Activated CD4-positive, CD25-positive, alpha-beta regulatory T cell treated with anti-CD3 and anti-CD28 coated beads, Interleukin-2, amount 50 U/mL, for 72 hours (primary cell): ENCODE measurements around the gene LVRN.

Experiments used
- DNase-seq: peaks from one replicate; pipeline ENCODE4 v3.0.0; 2021

Gene LVRN

GRCh38 chr5:115961381-115962238, 665 bp upstream of the LVRN start:
- DNase-seq, result no peak

GRCh38 chr5:115962565-115963402, 509 bp downstream of the LVRN start:
- DNase-seq, result no peak

- DNase-seq, result no peak
Measured at GRCh38 chr5:115963566-115963965, 1.3 kb downstream of the LVRN start.

GRCh38 chr5:115968770-115969169, 6.5 kb downstream of the LVRN start:
- no peak for DNase-seq

GRCh38 chr5:115977096-115977495, 14.8 kb downstream of the LVRN start:
- no peak for DNase-seq

GRCh38 chr5:115977988-115978387, 15.7 kb downstream of the LVRN start:
- no peak for DNase-seq

GRCh38 chr5:115978779-115979178, 16.5 kb downstream of the LVRN start:
- no peak for DNase-seq

GRCh38 chr5:115979201-115980041, 17.1 kb downstream of the LVRN start:
- no peak for DNase-seq

- no peak for DNase-seq
Measured at GRCh38 chr5:115983519-115983918, 21.2 kb downstream of the LVRN start.

GRCh38 chr5:115985802-115986757, 23.8 kb downstream of the LVRN start:
- no peak for DNase-seq

- no peak for DNase-seq
Measured at GRCh38 chr5:115988002-115988401, 25.7 kb downstream of the LVRN start.

- no peak for DNase-seq
Measured at GRCh38 chr5:115992848-115993350, 30.6 kb downstream of the LVRN start.

GRCh38 chr5:115995351-115995750, 33.1 kb downstream of the LVRN start:
- no peak for DNase-seq

- DNase-seq, result no peak
Measured at GRCh38 chr5:116002116-116002906, 40.0 kb downstream of the LVRN start.

GRCh38 chr5:116004248-116004647, 42.0 kb downstream of the LVRN start:
- DNase-seq, result no peak

GRCh38 chr5:116009806-116010205, 47.5 kb downstream of the LVRN start:
- no peak for DNase-seq

- DNase-seq, result no peak
Measured at GRCh38 chr5:116011046-116011445, 48.8 kb downstream of the LVRN start.

GRCh38 chr5:116013207-116013785, 51.0 kb downstream of the LVRN start:
- DNase-seq, result no peak

GRCh38 chr5:116013936-116014335, 51.7 kb downstream of the LVRN start:
- DNase-seq, result no peak

GRCh38 chr5:116023619-116024018, 61.3 kb downstream of the LVRN start:
- no peak for DNase-seq
